MM.1S (cell line): Measurements from ENCODE around the gene DGKA.

ENCODE experiments used
- EZH2 ChIP-seq: fragments of 300-600 bp; sonication (generic); optimal IDR thresholded peaks from 2 replicates; pipeline ENCODE3; 2017; ENCODE audit warnings: low read depth, mild to moderate bottlenecking, antibody characterized with exemption, low read length, mixed read lengths
- EZH2phosphoT487 ChIP-seq: fragments of 300-600 bp; sonication (generic); IDR thresholded peaks from 2 replicates; pipeline ENCODE4 v1.6.1; 2018; ENCODE audit warnings: antibody characterized with exemption, low read length
- TF ChIP-seq, protein P1 (sequence below): fragments of 300-600 bp; sonication (generic); IDR thresholded peaks from 2 replicates; pipeline ENCODE4 v1.5.1; 2016; ENCODE audit warnings: antibody characterized with exemption, low read length, mixed read lengths

DNA sequence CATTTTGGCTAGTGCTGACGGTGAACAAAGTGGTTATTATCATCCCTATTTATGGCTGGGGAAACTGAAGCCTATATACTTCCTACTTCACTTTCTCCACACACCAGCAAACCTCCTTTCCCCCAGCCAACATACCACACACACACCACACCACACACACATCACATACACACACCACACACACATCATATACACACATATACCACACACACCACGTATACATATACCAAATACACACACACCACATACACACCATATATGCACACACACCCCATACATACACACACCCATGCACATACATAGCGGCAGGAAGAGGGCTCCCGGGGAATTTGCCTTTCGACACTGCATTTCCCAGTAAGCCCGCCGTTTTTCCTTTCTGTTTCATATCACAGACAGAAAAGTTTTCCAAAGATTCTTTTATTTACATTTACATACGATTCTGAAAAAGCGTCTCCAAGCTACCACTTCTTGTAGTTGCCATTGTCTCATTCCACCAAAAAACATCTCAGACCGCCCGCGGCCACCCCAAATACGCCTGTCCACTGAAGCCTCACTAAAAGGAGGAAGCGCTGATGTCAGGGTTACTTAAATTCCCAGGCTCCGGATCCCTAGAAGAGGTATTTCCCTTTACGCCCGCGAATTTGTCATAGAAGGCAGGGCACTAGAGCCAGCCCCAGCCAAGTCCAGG lies 42.1 kb downstream of the DGKA start:
- TF ChIP-seq, protein P1, sequence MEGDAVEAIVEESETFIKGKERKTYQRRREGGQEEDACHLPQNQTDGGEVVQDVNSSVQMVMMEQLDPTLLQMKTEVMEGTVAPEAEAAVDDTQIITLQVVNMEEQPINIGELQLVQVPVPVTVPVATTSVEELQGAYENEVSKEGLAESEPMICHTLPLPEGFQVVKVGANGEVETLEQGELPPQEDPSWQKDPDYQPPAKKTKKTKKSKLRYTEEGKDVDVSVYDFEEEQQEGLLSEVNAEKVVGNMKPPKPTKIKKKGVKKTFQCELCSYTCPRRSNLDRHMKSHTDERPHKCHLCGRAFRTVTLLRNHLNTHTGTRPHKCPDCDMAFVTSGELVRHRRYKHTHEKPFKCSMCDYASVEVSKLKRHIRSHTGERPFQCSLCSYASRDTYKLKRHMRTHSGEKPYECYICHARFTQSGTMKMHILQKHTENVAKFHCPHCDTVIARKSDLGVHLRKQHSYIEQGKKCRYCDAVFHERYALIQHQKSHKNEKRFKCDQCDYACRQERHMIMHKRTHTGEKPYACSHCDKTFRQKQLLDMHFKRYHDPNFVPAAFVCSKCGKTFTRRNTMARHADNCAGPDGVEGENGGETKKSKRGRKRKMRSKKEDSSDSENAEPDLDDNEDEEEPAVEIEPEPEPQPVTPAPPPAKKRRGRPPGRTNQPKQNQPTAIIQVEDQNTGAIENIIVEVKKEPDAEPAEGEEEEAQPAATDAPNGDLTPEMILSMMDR = no peak
- TF ChIP-seq EZH2 = no peak
- no peak for TF ChIP-seq EZH2phosphoT487
